Upper lobe of left lung (tissue), 6 donors: Measurements from ENCODE around the gene SCN10A. TPM values are rescaled to one million over a fixed set of nuclear protein-coding genes. Genes with fewer than 3 reads are reported as not detected.

Experiments
- ATAC-seq, 2 donors: fragments of 200-7000 bp; cut with Tn5 transposase; one replicate each; pipeline ENCODE4 v1.9.1; 2022; ENCODE audit warnings: mild to moderate bottlenecking in 2 of 2, moderate library complexity in 2 of 2; ENCODE audit not compliant: low FRiP score in 2 of 2
- DNase-seq, 2 donors: peaks; one replicate each; pipeline ENCODE4 v3.0.0-alpha.2; 2019 to 2020
- H3K27ac ChIP-seq, 4 donors: fragments of 200-600 bp; sonication (generic); one replicate each; pipeline ENCODE4 v1.5.1; 2016 to 2019
- H3K27me3 ChIP-seq, 4 donors: fragments of 200-600 bp; sonication (generic); one replicate each; pipeline ENCODE4 v1.5.1; 2017 to 2019
- H3K36me3 ChIP-seq, 4 donors: fragments of 200-600 bp; sonication (generic); one replicate each; pipeline ENCODE4 v1.5.1; 2016 to 2019
- H3K4me1 ChIP-seq, 4 donors: fragments of 200-600 bp; sonication (generic); one replicate each; pipeline ENCODE4 v1.5.1; 2018 to 2019
- H3K4me3 ChIP-seq, 4 donors: fragments of 200-600 bp; sonication (generic); one replicate each; pipeline ENCODE4 v1.5.1; 2017 to 2019; ENCODE audit warnings: mild to moderate bottlenecking in 2 of 4, moderate library complexity in 1 of 4
- H3K9me3 ChIP-seq, 4 donors: fragments of 200-600 bp; sonication (generic); one replicate each; pipeline ENCODE4 v1.5.1; 2018 to 2019
- CTCF ChIP-seq, 6 experiments: fragments of 450-650 bp in 4 of 6; fragments of 200-600 bp in 2 of 6; sonication (generic) in 2 of 6; IDR thresholded peaks; one replicate each; pipeline ENCODE4 v1.5.1; 2016 to 2019; ENCODE audit warnings: antibody characterized with exemption in 6 of 6
- EP300 ChIP-seq, 4 donors: sonication (generic); formaldehyde crosslinking; IDR thresholded peaks; one replicate each; pipeline ENCODE4 v1.5.1; 2017; ENCODE audit warnings: antibody characterized with exemption in 4 of 4, control low read depth in 2 of 4
- POLR2A ChIP-seq, 4 donors: fragments of 450-650 bp; IDR thresholded peaks; one replicate each; pipeline ENCODE4 v1.5.1; 2016 to 2017; ENCODE audit warnings: antibody characterized with exemption in 4 of 4, mild to moderate bottlenecking in 2 of 4
- POLR2AphosphoS5 ChIP-seq, 2 donors: sonication (generic); formaldehyde crosslinking; IDR thresholded peaks; one replicate each; pipeline ENCODE4 v1.5.1; 2017; ENCODE audit warnings: antibody characterized with exemption in 2 of 2
- WGBS, 2 donors: methylation state at CpG; one replicate each; pipeline ENCODE4 v1.1.5; 2017 to 2018; 5-methylcytosine and 5-hydroxymethylcytosine counted together
- total RNA-seq, 6 donors: library from RNA; depleted of rRNA in 4 of 6; stranded (reverse); fragments of >200 nt in 4 of 6; gene quantifications; one replicate each; pipeline versions ENCODE4 v1.1.0 to v1.2.1, GENCODE V29; 2016 to 2021
- donor health status: DM: no; HTN: no; CAD: no; lungs with moderate emphysema.
- donor health status: DM: no; HTN: yes; CAD: no; lungs with severe emphysema.

Gene SCN10A
- not detected for total RNA-seq

- WGBS, 2 donors = 73 to 78% methylated on average over 7 of the region's 7 CpGs
- H3K36me3 ChIP-seq = no peaks in the 10 kb centered on the region
Observed at GRCh38 chr3:38816026-38816425, at the start of gene SCN10A. Gene SCN10A (minus strand): TSS chr3:38816217. CDS start chr3:38794010, 22,207 bp downstream.

GRCh38 chr3:38853011-38853410 is 37.0 kb upstream of the SCN10A start:
- no peak overlapping the region for H3K4me3 ChIP-seq
- H3K9me3 ChIP-seq = no peaks in the 10 kb centered on the region
- DNase-seq (no peak), ATAC-seq (no peak)
- H3K4me1 ChIP-seq = no peaks in the 10 kb centered on the region
- no peaks in the 10 kb centered on the region for H3K36me3 ChIP-seq
- TF ChIP-seq EP300 (IDR thresholded peaks at IDR 0.05) (no peak), POLR2AphosphoS5 (IDR thresholded peaks at IDR 0.05) (no peak), POLR2A (IDR thresholded peaks at IDR 0.05) (no peak), CTCF (IDR thresholded peaks at IDR 0.05) (no peak)
- no peaks in the 10 kb centered on the region for H3K27me3 ChIP-seq
- H3K27ac ChIP-seq = no peak overlapping the region

More at GRCh38 chr3:38816026-38816425, at the start of gene SCN10A:
- Histone ChIP-seq H3K4me1 (no peaks in the 10 kb centered on the region), H3K27ac (no peak within 1 kb of the TSS), H3K9me3 (no peaks in the 10 kb centered on the region), H3K27me3 (no peaks in the 10 kb centered on the region), H3K4me3 (no peak within 1 kb of the TSS)
- ATAC-seq (no peak), DNase-seq (no peak)
- TF ChIP-seq POLR2A (IDR thresholded peaks at IDR 0.05) (no peak), POLR2AphosphoS5 (IDR thresholded peaks at IDR 0.05) (no peak), CTCF (IDR thresholded peaks at IDR 0.05) (no peak), EP300 (IDR thresholded peaks at IDR 0.05) (no peak)

- H3K9me3 ChIP-seq = no peaks in the 10 kb centered on the region
- ATAC-seq (peak in 1 of 2 donors; percentile 68), DNase-seq (no peak)
- no peaks in the 10 kb centered on the region for H3K27me3 ChIP-seq
- no peaks in the 10 kb centered on the region for H3K36me3 ChIP-seq
- H3K4me1 ChIP-seq = no peaks in the 10 kb centered on the region
- no peak overlapping the region for H3K27ac ChIP-seq
- no peak overlapping the region for H3K4me3 ChIP-seq
- 59 to 75% methylated on average over 2 of the region's 2 CpGs for WGBS, 2 donors
- TF ChIP-seq EP300 (IDR thresholded peaks at IDR 0.05) = no peak
Observed at GRCh38 chr3:38843898-38844297, 27.9 kb upstream of the SCN10A start.

GRCh38 chr3:38842266-38842965 is 26.4 kb upstream of the SCN10A start:
- no peak overlapping the region for H3K27ac ChIP-seq
- DNase-seq (no peak), ATAC-seq (no peak)
- H3K9me3 ChIP-seq = no peaks in the 10 kb centered on the region
- TF ChIP-seq POLR2A (IDR thresholded peaks at IDR 0.05) (no peak), EP300 (IDR thresholded peaks at IDR 0.05) (no peak), POLR2AphosphoS5 (IDR thresholded peaks at IDR 0.05) (no peak), CTCF (IDR thresholded peaks at IDR 0.05) (no peak)
- H3K36me3 ChIP-seq = no peaks in the 10 kb centered on the region
- no peaks in the 10 kb centered on the region for H3K4me1 ChIP-seq
- no peak overlapping the region for H3K4me3 ChIP-seq
- WGBS, 2 donors = 62 to 68% methylated on average over 4 of the region's 4 CpGs
- H3K27me3 ChIP-seq = no peaks in the 10 kb centered on the region

- Histone ChIP-seq H3K4me3 (no peak overlapping the region), H3K4me1 (no peaks in the 10 kb centered on the region), H3K9me3 (no peaks in the 10 kb centered on the region), H3K36me3 (no peaks in the 10 kb centered on the region), H3K27ac (no peak overlapping the region), H3K27me3 (no peaks in the 10 kb centered on the region)
- ATAC-seq = no peak
- TF ChIP-seq CTCF (IDR thresholded peaks at IDR 0.05) (no peak), POLR2AphosphoS5 (IDR thresholded peaks at IDR 0.05) (no peak), EP300 (IDR thresholded peaks at IDR 0.05) (no peak), POLR2A (IDR thresholded peaks at IDR 0.05) (no peak)
- 49 to 54% methylated on average over 2 of the region's 2 CpGs for WGBS, 2 donors
- no peak for DNase-seq
Observed at GRCh38 chr3:38840987-38841386, 25.0 kb upstream of the SCN10A start.
